IMR-90 (cell line): ENCODE measurements around the gene TELO2. TPM values are rescaled to one million over a fixed set of nuclear protein-coding genes. Genes with fewer than 3 reads are reported as not detected.

Experiments
- ATAC-seq: fragments of 200-7000 bp; cut with Tn5 transposase; 2 replicates; pipeline ENCODE4 v1.9.1; 2020; ENCODE audit warnings: low read depth, mild to moderate bottlenecking, moderate library complexity
- BruUV-seq: library from RNA; stranded (reverse); fragments of 400-500 nt; replicated peaks from 2 replicates; lab custom pipeline; 2021; lab: Mats Ljungman, UMichigan
- CTCF ChIA-PET: fragments of 300-600 bp; formaldehyde crosslinking; extraction: SDS; loops from one replicate; lab custom pipeline; 2021; ENCODE audit warnings: antibody characterized with exemption; lab: Yijun Ruan, JAX
- POLR2A ChIA-PET: fragments of 300-600 bp; sonication (Branson Sonifier 250); formaldehyde crosslinking; loops from one replicate; lab custom pipeline; 2022; ENCODE audit warnings: antibody characterized with exemption; ENCODE audit not compliant: unreplicated experiment; lab: Charles Lee
- DNase-seq: peaks from one replicate; pipeline ENCODE4 v3.0.0; 2013
- H2AFZ ChIP-seq: replicated peaks from 2 replicates; pipeline ENCODE3; 2013; ENCODE audit warnings: low read length, mild to moderate bottlenecking; ENCODE audit not compliant: poor library complexity
- H2AK5ac ChIP-seq: 2 replicates; pipeline ENCODE4 v1.6.1; 2013; ENCODE audit warnings: low read depth, low read length, inconsistent platforms
- H2AK9ac ChIP-seq: replicated peaks from 2 replicates; pipeline ENCODE3; 2013; ENCODE audit warnings: mild to moderate bottlenecking, low read depth, low read length, moderate library complexity; ENCODE audit not compliant: poor library complexity
- H2BK120ac ChIP-seq: 2 replicates; pipeline ENCODE4 v1.6.1; 2013; ENCODE audit warnings: low read depth, low read length, inconsistent platforms
- H2BK15ac ChIP-seq: 3 replicates; pipeline ENCODE4 v1.6.1; 2013; ENCODE audit warnings: low read depth, low read length, inconsistent platforms
- H2BK20ac ChIP-seq: 2 replicates; pipeline ENCODE4 v1.6.1; 2013; ENCODE audit warnings: low read depth, mild to moderate bottlenecking, inconsistent platforms, low read length, moderate library complexity
- H2BK5ac ChIP-seq: 2 replicates; pipeline ENCODE4 v1.6.1; 2013; ENCODE audit warnings: mild to moderate bottlenecking, low read depth, low read length, inconsistent platforms; ENCODE audit not compliant: poor library complexity, severe bottlenecking
- H3K14ac ChIP-seq: replicated peaks from 2 replicates; pipeline ENCODE4 v1.6.1; 2013; ENCODE audit warnings: low read depth, low read length, inconsistent platforms
- H3K18ac ChIP-seq: 2 replicates; pipeline ENCODE4 v1.6.1; 2013; ENCODE audit warnings: low read depth, low read length, control low read depth
- H3K23ac ChIP-seq: 2 replicates; pipeline ENCODE4 v1.6.1; 2013; ENCODE audit warnings: low read depth, low read length, inconsistent platforms
- H3K27ac ChIP-seq: 2 replicates; pipeline ENCODE4 v1.5.1; 2013; ENCODE audit warnings: mild to moderate bottlenecking, control low read depth, low read length; ENCODE audit not compliant: insufficient read depth
- H3K27me3 ChIP-seq: 2 replicates; pipeline ENCODE4 v1.6.1; 2013; ENCODE audit warnings: low read length; ENCODE audit not compliant: control insufficient read depth, insufficient read depth
- H3K36me3 ChIP-seq: 2 replicates; pipeline ENCODE4 v1.6.1; 2013; ENCODE audit warnings: low read length, mixed read lengths; ENCODE audit not compliant: control insufficient read depth, insufficient read depth
- H3K4ac ChIP-seq: 2 replicates; pipeline ENCODE4 v1.6.1; 2013; ENCODE audit warnings: low read depth, low read length, inconsistent platforms
- H3K4me1 ChIP-seq: 2 replicates; pipeline ENCODE4 v1.6.1; 2013; ENCODE audit warnings: low read length, mixed read lengths; ENCODE audit not compliant: control insufficient read depth, insufficient read depth
- H3K4me2 ChIP-seq: 2 replicates; pipeline ENCODE4 v1.6.1; 2013; ENCODE audit warnings: low read depth, mild to moderate bottlenecking, control low read depth, low read length, moderate library complexity
- H3K4me3 ChIP-seq: 2 replicates; pipeline ENCODE4 v1.5.1; 2013; ENCODE audit warnings: low read depth, mild to moderate bottlenecking, control low read depth, low read length, moderate library complexity; ENCODE audit not compliant: insufficient read depth
- H3K56ac ChIP-seq: 2 replicates; pipeline ENCODE4 v1.6.1; 2013; ENCODE audit warnings: low read length, inconsistent platforms; ENCODE audit not compliant: insufficient read depth; ENCODE audit errors: extremely low read depth
- H3K79me1 ChIP-seq, 2 experiments: 2 replicates each; pipeline ENCODE4 v1.6.1; 2013; ENCODE audit warnings: low read length in 2 of 2, inconsistent platforms in 1 of 2, low read depth in 1 of 2
- H3K9ac ChIP-seq: 2 replicates; pipeline ENCODE4 v1.6.1; 2013; ENCODE audit warnings: low read depth, low read length, control low read depth
- H3K9me1 ChIP-seq: 2 replicates; pipeline ENCODE4 v1.6.1; 2013; ENCODE audit warnings: low read length, inconsistent platforms; ENCODE audit not compliant: insufficient read depth
- H3K9me3 ChIP-seq: 2 replicates; pipeline ENCODE4 v1.6.1; 2013; ENCODE audit warnings: low read length; ENCODE audit not compliant: control insufficient read depth, insufficient read depth
- H4K20me1 ChIP-seq: 2 replicates; pipeline ENCODE4 v1.6.1; 2013; ENCODE audit warnings: low read length, inconsistent platforms; ENCODE audit not compliant: insufficient read depth
- H4K5ac ChIP-seq: 2 replicates; pipeline ENCODE4 v1.6.1; 2013; ENCODE audit warnings: mild to moderate bottlenecking, low read depth, low read length, control low read depth
- H4K8ac ChIP-seq, 2 experiments: 2 replicates each; pipeline ENCODE4 v1.6.1; 2013; ENCODE audit warnings: low read depth in 2 of 2, low read length in 2 of 2, control low read depth in 1 of 2, inconsistent platforms in 1 of 2
- H4K91ac ChIP-seq: 2 replicates; pipeline ENCODE4 v1.6.1; 2013; ENCODE audit warnings: low read depth, low read length, inconsistent platforms; ENCODE audit not compliant: insufficient read depth
- BHLHE40 ChIP-seq: fragments of 150-350 bp; IDR thresholded peaks from 2 replicates; pipeline ENCODE4 v1.6.1; 2016; ENCODE audit warnings: mild to moderate bottlenecking, low read depth, low read length
- CEBPB ChIP-seq: IDR thresholded peaks from 2 replicates; pipeline ENCODE4 v1.6.1; 2012; ENCODE audit warnings: low read depth, low read length, improper control_type of control experiment
- CHD1 ChIP-seq: IDR thresholded peaks from 2 replicates; pipeline ENCODE4 v1.6.1; 2012; ENCODE audit warnings: low read depth, low read length, improper control_type of control experiment
- CTCF ChIP-seq: conservative IDR thresholded peaks from 2 replicates; pipeline ENCODE4 v1.5.1; 2012; ENCODE audit warnings: mild to moderate bottlenecking, low read depth, low read length, improper control_type of control experiment
- ELK1 ChIP-seq: fragments of 150-350 bp; IDR thresholded peaks from 2 replicates; pipeline ENCODE4 v1.6.1; 2016; ENCODE audit warnings: low read depth, mild to moderate bottlenecking, low read length, moderate library complexity, borderline replicate concordance
- FOS ChIP-seq: fragments of 150-350 bp; IDR thresholded peaks from 2 replicates; pipeline ENCODE4 v1.6.1; 2016; ENCODE audit warnings: low read depth, low read length
- MXI1 ChIP-seq: IDR thresholded peaks from 2 replicates; pipeline ENCODE4 v1.6.1; 2012; ENCODE audit warnings: low read depth, mild to moderate bottlenecking, low read length, moderate library complexity, borderline replicate concordance
- POLR2A ChIP-seq: IDR thresholded peaks from 2 replicates; pipeline ENCODE4 v1.6.1; 2012; ENCODE audit warnings: mild to moderate bottlenecking, low read depth, low read length
- RAD21 ChIP-seq: IDR thresholded peaks from 2 replicates; pipeline ENCODE4 v1.6.1; 2012; ENCODE audit warnings: low read length, improper control_type of control experiment
- RCOR1 ChIP-seq: IDR thresholded peaks from 2 replicates; pipeline ENCODE4 v1.6.1; 2012; ENCODE audit warnings: mild to moderate bottlenecking, low read length, improper control_type of control experiment; ENCODE audit not compliant: insufficient replicate concordance
- RFX5 ChIP-seq: IDR thresholded peaks from 2 replicates; pipeline ENCODE4 v1.8.0; 2012; ENCODE audit warnings: low read depth, mild to moderate bottlenecking, low read length, moderate library complexity
- SMC3 ChIP-seq: fragments of 150-350 bp; IDR thresholded peaks from 2 replicates; pipeline ENCODE4 v1.6.1; 2016; ENCODE audit warnings: low read depth, mild to moderate bottlenecking, antibody characterized with exemption, low read length, moderate library complexity
- whole genome bisulfite sequencing, 2 experiments: methylation state at CpG; one replicate each; pipeline versions ENCODE4 v1.1.5 to v1.1.7; 2013; ENCODE audit warnings: missing lambda C conversion rate in 2 of 2; ENCODE audit not compliant: insufficient read length in 1 of 2; ENCODE audit errors: extremely low coverage in 2 of 2; 5-methylcytosine and 5-hydroxymethylcytosine counted together
- dilution Hi-C: fragments of 300-500 bp; cut with HindIII; formaldehyde crosslinking; loops from one replicate; pipeline ENCODE4 v1.14.3; 2018; ENCODE audit warnings: low sequenced_read_pairs; ENCODE audit not compliant: unreplicated experiment
- in situ Hi-C: fragments of 300-500 bp; cut with MboI; formaldehyde crosslinking; loops from 3 replicates; pipeline ENCODE4 v1.14.3; 2019; ENCODE audit warnings: low sequenced_read_pairs, inconsistent platforms, mixed read lengths
- intact Hi-C: fragments of 100-400 bp; cut with micrococcal nuclease; formaldehyde crosslinking; loops from 2 replicates; pipeline ENCODE4 v1.10.0; 2022
- polyA plus RNA-seq, 3 experiments: library from polyadenylated mRNA; depleted of rRNA; stranded (reverse); fragments of >200 nt; gene quantifications; 2 replicates each; pipeline ENCODE4 v1.2.3, GENCODE V29; 2012; ENCODE audit warnings: low replicate concordance in 1 of 3
- total RNA-seq: library from RNA; depleted of rRNA; stranded (reverse); fragments of >200 nt; gene quantifications from 2 replicates; pipeline ENCODE4 v1.2.3, GENCODE V29; 2012

Gene TELO2
- total and polyA plus RNA-seq, 2 of the 4 experiments (the other 2 are of a cell fraction), result 6.6 to 26.6 TPM

GRCh38 chr16:1488619-1489018 lies 4.5 kb upstream of the TELO2 start, which contains the start of gene PTX4:
Gene PTX4, minus strand, starts transcription at chr16:1488944. Its CDS starts 35 bp downstream, at chr16:1488909.
- Histone ChIP-seq H3K9me3 (no peaks in the 10 kb centered on the region), H3K9me1 (peaks cover 7% of the 10 kb centered on the region), H2BK15ac (no peak within 1 kb of the TSS), H3K27ac (no peak within 1 kb of the TSS), H2BK120ac (no peak within 1 kb of the TSS), H4K8ac (no peak within 1 kb of the TSS), H2AK5ac (no peak within 1 kb of the TSS), H3K4ac (no peak within 1 kb of the TSS), H2BK20ac (no peak within 1 kb of the TSS), H3K36me3 (no peaks in the 10 kb centered on the region), H3K4me1 (peaks cover 4% of the 10 kb centered on the region), H2AK9ac (no peak within 1 kb of the TSS), H2BK5ac (no peak within 1 kb of the TSS), H3K4me2 (no peak within 1 kb of the TSS), H3K27me3 (peaks cover 3% of the 10 kb centered on the region; the same call in 1 of the 2 replicates), H3K18ac (no peak within 1 kb of the TSS), H3K14ac (no peak within 1 kb of the TSS), H4K20me1 (no peaks in the 10 kb centered on the region), H2AFZ (peak within 1 kb of the TSS; percentile 58), H3K23ac (no peak within 1 kb of the TSS), H3K9ac (no peak within 1 kb of the TSS), H3K56ac (no peak within 1 kb of the TSS), H3K4me3 (no peak within 1 kb of the TSS), H3K79me1 (peaks cover 0 to 9% of the 10 kb centered on the region in 2 experiments; a peak in 2 of 4 replicates), H4K5ac (no peak within 1 kb of the TSS), H4K91ac (no peak within 1 kb of the TSS)
- intact Hi-C loops, result no loop called here
- WGBS, 2 experiments, result 81% methylated on average over 9 of the region's 19 CpGs; no CpG with 5 or more reads in 1 of the 2 experiments
- in situ Hi-C loops, result no loop called here
- dilution Hi-C loops, result no loop called here
- no TSS peak for BruUV-seq
- ATAC-seq (no peak), DNase-seq (no peak)
- TF ChIP-seq SMC3 (no peak), RAD21 (no peak), POLR2A (no peak), CEBPB (no peak), CHD1 (no peak), CTCF (no peak), RCOR1 (no peak), ELK1 (no peak), FOS (no peak), BHLHE40 (no peak), RFX5 (no peak), MXI1 (no peak)
- ChIA-PET CTCF (no interaction called here), POLR2A (no interaction called here)
